ENCODE data around the gene PRICKLE2.

PRICKLE2 gene

GRCh38 chr3:64157150-64158035 lies 67.9 kb downstream of the PRICKLE2 start:
- peak; percentile 15 for DNase-seq (ENCODE audit: low spot score)

- DNase-seq (ENCODE audit: low spot score) = no peak
These were observed 69.9 kb downstream of the PRICKLE2 start for GRCh38 chr3:64155328-64155727.

- no peak for DNase-seq (ENCODE audit: low spot score)
These were observed 72.4 kb downstream of the PRICKLE2 start for GRCh38 chr3:64152676-64153466.

- DNase-seq (ENCODE audit: low spot score) = peak; percentile 19
These were observed 73.2 kb downstream of the PRICKLE2 start for GRCh38 chr3:64152086-64152485.

GRCh38 chr3:64151342-64151871 lies 73.9 kb downstream of the PRICKLE2 start:
- DNase-seq (ENCODE audit: low spot score) = no peak

- DNase-seq (ENCODE audit: low spot score) = peak; percentile 40
These were observed 74.6 kb downstream of the PRICKLE2 start for GRCh38 chr3:64150623-64151207.

GRCh38 chr3:64149886-64150285 lies 75.4 kb downstream of the PRICKLE2 start:
- DNase-seq (ENCODE audit: low spot score) = no peak

- no peak for DNase-seq (ENCODE audit: low spot score)
These were observed 76.2 kb downstream of the PRICKLE2 start for GRCh38 chr3:64148955-64149653.

GRCh38 chr3:64147211-64147610 lies 78.1 kb downstream of the PRICKLE2 start:
- DNase-seq (ENCODE audit: low spot score) = no peak

GRCh38 chr3:64145438-64145837 lies 79.8 kb downstream of the PRICKLE2 start:
- no peak for DNase-seq (ENCODE audit: low spot score)

GRCh38 chr3:64144241-64144900 lies 80.9 kb downstream of the PRICKLE2 start:
- DNase-seq (ENCODE audit: low spot score) = no peak

- peak; percentile 25 for DNase-seq (ENCODE audit: low spot score)
These were observed 81.7 kb downstream of the PRICKLE2 start for GRCh38 chr3:64143409-64144130.

- DNase-seq (ENCODE audit: low spot score) = no peak
These were observed 83.8 kb downstream of the PRICKLE2 start for GRCh38 chr3:64141476-64141875.

- DNase-seq (ENCODE audit: low spot score) = no peak
These were observed 84.6 kb downstream of the PRICKLE2 start for GRCh38 chr3:64140651-64141050.

- DNase-seq (ENCODE audit: low spot score) = no peak
These were observed 86.5 kb downstream of the PRICKLE2 start for GRCh38 chr3:64138656-64139375.

GRCh38 chr3:64138046-64138445 lies 87.2 kb downstream of the PRICKLE2 start:
- peak; percentile 31 for DNase-seq (ENCODE audit: low spot score)

- no peak for DNase-seq (ENCODE audit: low spot score)
These were observed 90.4 kb downstream of the PRICKLE2 start for GRCh38 chr3:64134882-64135281.

- no peak for DNase-seq (ENCODE audit: low spot score)
These were observed 91.3 kb downstream of the PRICKLE2 start for GRCh38 chr3:64133987-64134386.

GRCh38 chr3:64133272-64133671 lies 92.0 kb downstream of the PRICKLE2 start:
- DNase-seq (ENCODE audit: low spot score) = no peak
